Epidermal melanocyte (primary cell): Measurements from ENCODE around the gene RBMS1.

ENCODE experiments used
- DNase-seq: peaks from one replicate; pipeline ENCODE4 v3.0.0; 2011; ENCODE audit warnings: low spot score; ENCODE audit not compliant: insufficient read length

Gene RBMS1

DNA sequence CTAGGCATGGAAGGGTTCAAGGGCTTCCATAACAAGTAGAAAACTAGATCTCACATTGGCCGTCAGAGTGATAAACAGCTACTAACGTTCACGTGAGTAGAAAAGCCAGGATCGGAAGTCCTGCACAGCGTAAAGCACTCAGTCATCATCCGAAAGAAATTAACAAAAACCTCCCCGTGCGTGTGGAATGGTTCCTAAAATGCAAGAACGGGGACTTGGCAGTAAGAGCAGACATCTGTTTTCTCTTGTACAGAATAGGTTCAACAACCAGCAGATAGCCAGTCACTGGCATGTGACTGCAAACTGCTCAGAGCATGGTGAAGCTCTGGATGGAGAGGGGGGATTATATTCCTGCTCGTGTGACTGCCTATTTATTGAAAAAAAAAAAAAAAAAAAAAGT, 186.6 kb downstream of the RBMS1 start:
- DNase-seq: peak; percentile 44

GRCh38 chr2:160305081-160305750, 188.4 kb downstream of the RBMS1 start:
- DNase-seq: no peak

DNA sequence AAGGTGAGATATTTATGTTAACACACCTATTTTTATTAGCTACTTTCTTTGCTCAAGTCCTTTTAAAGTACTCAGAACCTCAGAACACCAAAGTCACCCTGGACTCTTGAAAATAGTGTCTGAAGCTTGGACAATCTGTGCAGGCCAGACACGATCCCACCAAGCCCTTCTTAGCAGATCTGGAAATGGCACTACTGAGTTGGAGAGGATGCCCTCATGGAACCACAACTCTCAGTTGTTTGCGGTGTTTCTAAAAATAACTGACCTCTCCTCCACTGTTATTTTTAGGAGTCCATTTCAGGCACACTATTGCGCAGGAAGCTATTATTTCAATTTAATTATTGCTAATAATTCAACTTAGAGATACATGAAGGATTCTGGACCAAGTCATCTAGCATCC, 190.1 kb downstream of the RBMS1 start:
- no peak for DNase-seq

DNA sequence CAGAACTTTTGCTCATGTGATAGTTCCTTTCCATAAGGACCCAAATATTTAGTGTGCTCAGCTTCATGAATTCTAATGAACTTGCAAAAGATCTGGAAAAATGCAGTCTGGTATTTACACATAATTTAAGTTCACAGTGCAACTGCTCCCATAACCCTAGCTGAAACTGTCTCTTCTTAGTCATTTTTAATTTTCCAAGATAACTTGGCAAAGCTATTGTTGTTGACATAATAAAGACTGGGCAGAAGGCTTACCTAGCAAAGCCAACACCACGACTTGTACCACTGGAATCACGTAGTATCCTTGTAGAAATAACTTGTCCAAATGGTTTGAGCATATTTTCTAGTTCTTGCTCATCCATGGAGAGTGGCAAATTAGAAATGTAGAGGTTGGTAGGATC, 190.5 kb downstream of the RBMS1 start:
- no peak for DNase-seq

DNA sequence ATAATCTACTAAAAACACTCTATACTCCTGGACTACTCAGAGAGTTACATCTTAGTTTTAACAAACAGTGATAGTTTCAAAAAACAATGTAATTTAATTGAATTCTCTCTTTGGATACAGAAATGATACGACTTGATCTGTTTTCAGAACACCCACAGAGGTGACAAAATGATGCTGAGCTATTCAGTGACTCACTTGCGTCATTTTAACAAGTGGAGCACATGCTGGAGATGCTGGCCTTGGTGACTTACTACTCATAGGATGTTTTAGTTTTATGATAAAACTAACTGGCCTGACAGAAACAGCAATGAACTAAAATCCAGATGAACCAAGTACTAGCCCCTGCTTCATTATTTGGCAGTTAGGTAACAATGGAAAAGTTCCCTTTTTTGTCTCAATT, 192.2 kb downstream of the RBMS1 start:
- DNase-seq: no peak

GRCh38 chr2:160300203-160300602, 193.4 kb downstream of the RBMS1 start:
- DNase-seq: no peak

GRCh38 chr2:160299540-160299939, 194.1 kb downstream of the RBMS1 start:
- no peak for DNase-seq

DNA sequence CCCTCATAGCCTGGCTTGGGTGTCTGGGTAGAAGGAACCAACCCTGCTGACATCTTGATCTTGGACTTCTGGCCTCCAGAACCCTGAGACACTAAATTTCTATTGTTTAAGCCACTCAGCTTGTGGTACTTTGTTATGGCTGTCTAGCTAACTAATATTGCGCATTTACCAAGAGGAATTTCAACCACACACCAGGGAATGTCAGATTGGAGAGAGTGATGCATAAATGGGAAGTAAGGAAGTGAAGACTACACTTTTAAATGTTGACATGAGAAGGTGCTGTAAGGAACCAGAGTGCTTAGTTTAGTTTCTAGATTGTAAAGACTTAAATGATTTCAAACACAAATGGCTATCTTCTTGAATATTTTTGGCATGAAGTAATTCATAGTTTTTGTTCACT, 194.6 kb downstream of the RBMS1 start:
- no peak for DNase-seq

- no peak for DNase-seq
These were observed 197.9 kb downstream of the RBMS1 start for GRCh38 chr2:160295519-160296207.

DNA sequence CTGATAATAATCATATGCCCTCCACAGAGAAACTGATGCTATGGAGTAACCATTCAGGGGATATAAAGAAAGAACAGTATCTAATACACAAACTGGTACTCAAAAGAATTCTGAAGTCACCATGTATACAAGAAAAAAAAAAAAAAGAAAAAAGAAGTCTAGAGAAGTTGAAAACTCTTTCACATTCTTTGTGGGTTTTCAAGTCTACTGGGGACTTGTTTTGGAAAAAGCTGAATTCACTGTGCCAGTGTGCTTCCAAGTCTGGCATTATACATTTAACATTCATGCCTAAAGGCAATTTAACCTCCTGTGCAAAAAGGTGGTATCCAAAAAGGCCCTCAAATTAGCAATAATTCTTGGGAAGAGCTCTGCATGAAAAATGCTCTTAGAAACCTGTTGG, 198.7 kb downstream of the RBMS1 start:
- no peak for DNase-seq

- DNase-seq: no peak
These were observed 199.2 kb downstream of the RBMS1 start for GRCh38 chr2:160294339-160294803.

DNA sequence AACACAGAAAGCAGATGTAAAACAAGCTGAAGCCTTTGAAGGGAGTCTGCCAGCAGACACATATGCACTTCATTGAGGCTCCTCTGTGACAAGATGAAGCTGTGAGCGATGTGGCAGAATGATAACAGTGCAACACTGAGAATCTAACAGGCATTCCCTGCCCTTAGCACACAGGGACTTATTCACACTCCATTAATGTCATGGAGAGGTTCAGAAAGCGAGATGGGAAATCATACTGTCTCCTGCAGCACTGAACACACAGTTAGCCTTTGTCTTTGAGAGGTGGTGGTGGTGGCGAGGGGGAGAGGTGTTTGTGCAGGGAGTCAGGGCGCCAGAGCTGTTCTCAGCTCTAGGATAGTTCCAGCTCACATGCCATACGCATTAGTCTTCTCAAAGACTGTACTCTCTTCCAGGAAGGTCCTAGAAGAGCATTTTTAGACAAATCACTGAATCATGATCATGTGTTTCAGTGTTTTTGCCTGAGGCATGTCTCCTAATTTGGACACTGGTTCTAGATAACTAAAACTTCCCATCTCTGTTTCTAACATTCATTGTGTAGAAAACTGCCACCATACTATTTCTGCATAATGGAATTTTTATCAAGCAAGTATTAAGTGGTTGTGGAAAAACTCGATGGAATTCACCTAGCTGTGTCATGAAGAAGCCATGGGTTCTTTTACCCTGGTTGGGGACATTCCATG, 200.1 kb downstream of the RBMS1 start:
- DNase-seq: peak; percentile 50

DNA sequence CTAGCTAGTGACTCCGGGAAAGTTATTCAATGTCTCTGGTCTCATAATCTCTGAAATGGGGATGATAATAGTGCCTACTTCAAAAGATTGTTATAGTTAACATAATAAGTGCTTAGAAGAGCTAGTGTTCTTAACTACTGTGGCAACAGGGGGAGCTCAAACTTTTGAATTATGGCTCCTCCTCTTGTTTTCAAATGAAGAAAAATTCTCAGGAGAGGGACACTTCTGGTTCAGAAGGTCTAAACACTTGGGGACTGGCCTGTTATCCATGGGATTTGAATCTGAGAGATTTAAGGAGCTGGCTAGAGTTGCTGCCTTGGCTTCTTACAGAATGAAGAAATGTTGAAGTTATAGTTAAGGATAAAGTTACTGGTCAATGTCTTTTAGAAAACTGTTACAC, 201.4 kb downstream of the RBMS1 start:
- DNase-seq: no peak

GRCh38 chr2:160291382-160291781, 202.2 kb downstream of the RBMS1 start:
- DNase-seq: no peak

DNA sequence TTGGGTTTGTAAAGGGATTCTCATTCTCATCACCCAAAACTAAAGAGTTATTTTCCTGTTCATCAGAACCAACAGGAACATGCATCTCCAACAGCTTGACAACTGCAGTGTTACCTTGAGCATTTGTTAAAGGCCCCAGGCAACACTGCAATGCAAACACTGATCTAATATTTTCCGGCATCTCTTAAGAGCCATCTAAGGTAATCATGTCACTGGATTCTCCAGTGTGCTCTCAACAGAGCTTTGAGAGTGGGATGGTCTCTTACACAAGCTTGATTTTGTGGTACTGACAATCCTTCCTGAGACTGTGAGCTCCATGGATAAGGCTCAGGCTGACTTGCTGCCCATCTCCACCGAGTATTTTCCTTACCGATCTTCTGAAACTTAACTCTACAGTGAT, 203.0 kb downstream of the RBMS1 start:
- no peak for DNase-seq

GRCh38 chr2:160289831-160290230, 203.8 kb downstream of the RBMS1 start:
- no peak for DNase-seq

GRCh38 chr2:160289126-160289525, 204.5 kb downstream of the RBMS1 start:
- no peak for DNase-seq

GRCh38 chr2:160288324-160288723, 205.3 kb downstream of the RBMS1 start:
- DNase-seq: no peak

DNA sequence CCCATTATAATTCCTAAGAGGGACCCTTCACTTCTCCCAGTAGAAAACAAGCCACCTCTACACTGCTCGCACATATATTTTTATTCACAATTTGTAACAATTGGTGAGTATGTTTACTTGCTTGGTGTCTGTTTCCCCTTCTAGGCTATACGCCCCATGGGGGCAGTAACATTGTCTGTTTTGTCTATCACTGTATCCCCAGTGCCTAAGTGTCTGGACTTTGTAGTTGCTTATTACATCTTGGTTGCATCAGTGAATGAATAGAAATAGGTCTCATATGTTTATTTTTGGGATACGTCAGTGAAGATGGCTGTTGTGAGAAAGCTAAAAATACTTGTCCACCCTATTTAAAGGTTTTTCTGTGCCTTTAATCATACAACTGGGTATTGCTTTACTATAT, 206.1 kb downstream of the RBMS1 start:
- no peak for DNase-seq

- no peak for DNase-seq
These were observed 207.1 kb downstream of the RBMS1 start for GRCh38 chr2:160286551-160286950.

- no peak for DNase-seq
These were observed 209.9 kb downstream of the RBMS1 start for GRCh38 chr2:160283675-160284074.

- no peak for DNase-seq
These were observed 211.5 kb downstream of the RBMS1 start for GRCh38 chr2:160282063-160282580.
